HG03558 (cell line): ENCODE measurements around the gene IDH3A.

Experiments
- ATAC-seq: cut with Tn5 transposase; IDR thresholded peaks from one replicate; pipeline ENCODE4 v1.9.1; 2021; ENCODE audit warnings: moderate number of reproducible peaks; ENCODE audit not compliant: unreplicated experiment; ENCODE audit errors: extremely low read depth

IDH3A gene

DNA sequence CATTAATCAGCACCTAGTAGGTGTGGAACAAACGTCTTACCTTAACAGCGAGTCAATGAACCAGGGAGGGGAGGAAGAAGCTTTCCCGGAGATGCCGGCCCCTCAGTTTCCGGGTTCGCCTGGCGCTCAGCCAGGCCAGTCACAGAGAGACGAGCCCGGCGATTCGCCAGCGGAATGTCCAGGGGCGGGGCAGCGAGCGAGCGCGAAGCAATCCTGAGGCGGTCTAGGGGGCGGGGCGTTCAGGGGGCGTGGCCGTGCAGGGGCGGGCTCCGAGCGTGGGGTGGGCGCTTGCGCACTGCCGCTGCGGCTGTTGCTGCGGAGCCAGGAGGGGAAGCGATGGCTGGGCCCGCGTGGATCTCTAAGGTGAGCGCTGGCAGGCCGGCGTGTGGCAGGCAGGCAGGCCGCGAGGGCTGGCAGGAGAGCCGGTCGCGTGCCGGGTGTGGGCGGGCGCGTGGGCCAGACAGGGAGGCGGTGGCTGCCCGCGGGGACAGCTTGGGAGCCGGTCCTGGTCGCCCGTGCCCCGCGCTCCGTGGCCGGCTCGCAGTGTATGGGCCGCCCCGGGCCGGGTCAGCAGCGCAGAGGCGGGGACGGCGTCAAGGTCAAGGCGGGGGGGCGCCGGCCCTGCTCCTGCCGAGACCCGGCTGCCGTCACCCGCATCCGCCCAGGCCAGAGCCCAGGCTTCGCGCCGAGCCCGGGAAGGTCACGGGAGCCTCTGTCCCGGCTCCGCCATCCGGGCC lies at the start of gene IDH3A:
TSS of gene IDH3A (plus strand) at position 295 of the 737 bp plus-strand sequence. CDS start at position 337, 42 bp downstream.
- ATAC-seq: peak; percentile 38

GRCh38 chr15:78100886-78101285 lies 48.3 kb upstream of the IDH3A start:
- no peak for ATAC-seq

DNA sequence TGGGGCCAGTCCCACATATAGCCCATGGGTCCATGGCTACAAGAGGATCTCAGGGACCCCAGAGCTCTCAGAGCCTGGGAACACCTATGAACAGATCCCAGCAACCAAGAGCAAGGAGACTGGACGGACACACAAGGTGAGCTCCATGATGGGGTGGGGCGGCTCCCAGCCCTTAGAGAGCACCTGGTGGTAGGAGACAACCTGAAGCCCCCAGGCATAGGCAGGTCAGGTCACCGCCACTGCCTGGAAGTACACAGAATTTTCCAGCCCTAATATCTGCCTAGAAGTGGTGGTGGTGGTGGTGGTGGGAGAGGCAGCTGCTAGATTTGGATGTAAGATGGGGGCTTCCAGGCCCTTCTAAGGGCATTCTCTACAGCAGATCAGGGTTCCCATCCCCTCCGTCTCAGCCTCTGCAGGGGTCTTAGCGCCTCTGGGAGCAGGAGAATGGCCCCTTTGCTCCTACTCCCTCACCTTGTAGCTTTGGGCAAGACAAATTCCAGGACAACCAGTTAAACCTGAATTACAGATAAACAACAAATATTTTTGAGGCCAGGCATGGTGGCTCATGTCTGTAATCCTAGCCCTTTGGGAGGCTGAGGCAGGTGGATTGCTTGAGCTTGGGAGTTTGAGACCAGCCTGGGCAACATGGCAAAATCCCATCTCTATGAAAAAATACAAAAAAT lies 47.6 kb upstream of the IDH3A start:
- ATAC-seq: no peak

DNA sequence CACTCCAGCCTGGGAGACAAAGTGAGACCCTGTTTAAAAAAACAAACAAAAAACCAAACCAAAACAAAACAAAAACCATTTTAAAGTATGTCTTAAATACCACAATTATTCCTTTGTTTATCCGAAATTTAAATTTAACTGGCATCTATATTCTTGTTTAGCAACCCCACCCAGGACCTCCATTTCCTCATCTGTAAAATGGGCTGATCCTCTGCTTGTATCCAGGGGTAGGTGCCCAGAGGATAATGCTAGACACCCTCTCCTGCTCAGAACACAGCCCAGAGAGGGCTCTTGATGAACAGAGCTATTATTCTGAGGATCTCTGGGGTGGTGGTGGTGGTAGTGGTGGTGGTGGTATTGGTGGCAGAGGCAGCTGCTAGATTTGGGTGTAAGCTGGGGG lies 47.0 kb upstream of the IDH3A start:
- no peak for ATAC-seq

GRCh38 chr15:78102741-78103140 lies 46.4 kb upstream of the IDH3A start:
- ATAC-seq: no peak

- ATAC-seq: peak; percentile 61
Measured at GRCh38 chr15:78103406-78104118, 45.6 kb upstream of the IDH3A start.

DNA sequence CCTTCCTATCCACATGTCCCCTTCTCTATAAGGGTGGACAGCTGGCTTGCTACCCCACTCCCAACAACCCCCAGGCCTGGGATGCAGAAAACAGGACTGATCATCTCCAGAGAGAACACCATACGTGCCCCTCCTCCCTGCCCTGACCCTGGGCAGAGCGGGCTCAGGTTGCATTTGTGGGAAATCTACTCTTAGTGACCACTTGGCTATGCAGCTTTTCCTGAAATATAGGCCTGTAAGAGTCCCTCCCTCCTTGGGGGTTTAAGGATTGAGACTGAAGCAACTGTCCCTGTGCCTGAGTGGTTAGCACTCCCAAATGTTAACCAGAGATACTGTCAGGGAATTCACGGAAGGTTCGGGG lies 45.1 kb upstream of the IDH3A start:
- ATAC-seq: no peak

DNA sequence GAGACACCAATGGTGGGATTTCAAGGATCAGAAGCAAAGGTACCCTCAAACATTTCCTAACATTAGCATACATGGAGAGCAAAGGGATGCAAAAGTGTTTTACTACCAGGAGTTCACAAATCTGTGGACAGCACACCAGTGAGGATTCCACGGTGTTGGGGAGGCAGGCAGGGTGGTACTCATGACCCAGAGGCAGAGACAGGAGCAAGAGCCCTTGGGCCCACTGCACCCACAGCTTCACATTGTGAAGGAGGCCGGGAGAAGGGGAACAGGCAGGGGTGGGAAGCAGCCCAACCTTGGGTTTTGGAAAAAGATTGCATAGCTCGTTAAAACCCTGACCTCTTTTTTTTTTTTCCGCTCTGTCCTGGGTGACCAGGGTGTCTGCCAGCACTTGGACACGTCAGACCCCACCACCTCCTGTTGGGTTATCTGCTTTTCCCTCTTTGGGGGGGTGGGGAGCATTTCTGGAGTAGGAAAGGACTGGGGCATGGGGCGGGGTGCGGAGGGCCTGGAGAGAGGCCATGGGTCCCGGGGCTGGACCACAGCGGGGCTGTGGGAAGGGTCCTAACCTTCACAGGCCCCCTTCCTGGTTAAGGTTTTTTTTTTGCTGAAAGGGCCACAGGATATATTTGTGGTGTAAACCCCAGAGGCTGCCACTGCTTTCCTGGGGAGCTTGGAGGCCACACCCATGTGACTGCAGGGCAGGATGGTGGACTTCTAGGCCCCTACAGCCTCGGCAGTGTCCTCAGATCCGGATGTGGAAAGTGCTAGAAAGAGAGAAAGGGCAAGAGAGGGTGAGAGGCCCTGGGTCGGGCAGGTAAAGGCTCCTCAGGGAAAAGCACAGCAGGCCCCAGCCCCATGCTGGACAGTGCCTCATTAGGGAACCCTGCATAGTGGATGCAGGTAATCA lies 44.3 kb upstream of the IDH3A start:
- ATAC-seq: no peak

- no peak for ATAC-seq
Measured at GRCh38 chr15:78105476-78106241, 43.5 kb upstream of the IDH3A start.

GRCh38 chr15:78107471-78107870 lies 41.7 kb upstream of the IDH3A start:
- no peak for ATAC-seq

DNA sequence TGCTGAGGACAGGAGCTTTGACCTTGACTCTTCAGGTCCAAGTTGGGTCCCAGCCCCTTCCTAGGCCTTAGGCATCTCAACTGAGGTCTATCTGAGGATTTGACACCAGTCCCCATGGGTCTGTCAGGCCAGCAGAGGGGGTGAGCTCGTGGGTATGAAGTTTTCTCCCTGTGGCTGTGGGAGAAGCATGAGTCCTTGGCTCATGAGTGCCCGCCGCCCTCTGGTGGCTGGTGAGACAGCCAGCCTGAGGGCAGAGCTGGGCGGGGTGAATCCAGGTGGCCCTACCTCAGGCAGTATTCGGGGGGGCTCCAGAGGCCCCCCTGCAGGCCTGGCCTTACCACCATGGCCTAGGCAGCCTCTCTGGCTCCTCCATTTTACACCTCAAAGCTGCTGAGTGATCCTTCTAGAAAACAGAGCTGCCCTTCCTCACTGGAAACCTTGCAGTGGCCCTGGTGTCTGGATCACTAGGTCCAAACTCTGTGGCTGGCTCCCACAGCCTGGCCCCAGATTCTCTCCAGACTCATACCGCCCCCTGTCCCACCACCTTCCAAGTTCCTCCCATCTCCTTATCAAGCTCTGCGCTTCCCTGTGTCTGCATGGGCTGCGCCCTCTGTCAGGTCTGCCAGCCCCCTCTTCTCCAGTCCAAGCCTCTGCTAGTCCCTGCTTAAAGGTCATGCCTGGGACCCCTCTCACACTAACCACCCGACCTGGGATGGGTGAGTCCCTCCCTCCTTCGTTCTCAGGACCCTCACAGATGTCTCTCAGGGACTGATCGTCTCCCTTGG lies 40.7 kb upstream of the IDH3A start:
- no peak for ATAC-seq

GRCh38 chr15:78109156-78109555 lies 40.0 kb upstream of the IDH3A start:
- ATAC-seq: no peak

- ATAC-seq: no peak
Measured at GRCh38 chr15:78110096-78110495, 39.1 kb upstream of the IDH3A start.

- no peak for ATAC-seq
Measured at GRCh38 chr15:78110916-78111475, 38.2 kb upstream of the IDH3A start.

GRCh38 chr15:78111788-78112187 lies 37.4 kb upstream of the IDH3A start:
- ATAC-seq: no peak

DNA sequence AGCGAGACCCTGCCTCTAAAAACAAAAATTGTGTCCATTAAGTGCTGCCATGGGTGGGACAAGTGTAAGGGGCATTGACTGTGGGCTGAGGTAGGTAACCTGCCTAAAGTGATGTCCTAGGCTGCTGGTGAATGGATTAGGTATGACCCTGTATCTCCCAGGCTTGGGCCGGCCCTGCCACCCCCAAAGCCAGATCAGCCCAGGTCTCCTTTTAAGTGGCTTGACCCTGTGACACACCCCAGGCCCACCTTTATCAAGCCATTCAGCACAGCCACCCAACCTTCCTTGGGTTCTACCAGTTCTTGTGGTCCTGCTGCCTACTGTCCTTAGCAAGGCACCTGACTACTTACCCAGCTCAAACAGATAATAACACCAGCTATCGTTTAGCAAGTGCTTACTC lies 36.6 kb upstream of the IDH3A start:
- no peak for ATAC-seq

- ATAC-seq: no peak
Measured at GRCh38 chr15:78120523-78120922, 28.6 kb upstream of the IDH3A start.

- ATAC-seq: no peak
Measured at GRCh38 chr15:78125267-78125666, 23.9 kb upstream of the IDH3A start.

DNA sequence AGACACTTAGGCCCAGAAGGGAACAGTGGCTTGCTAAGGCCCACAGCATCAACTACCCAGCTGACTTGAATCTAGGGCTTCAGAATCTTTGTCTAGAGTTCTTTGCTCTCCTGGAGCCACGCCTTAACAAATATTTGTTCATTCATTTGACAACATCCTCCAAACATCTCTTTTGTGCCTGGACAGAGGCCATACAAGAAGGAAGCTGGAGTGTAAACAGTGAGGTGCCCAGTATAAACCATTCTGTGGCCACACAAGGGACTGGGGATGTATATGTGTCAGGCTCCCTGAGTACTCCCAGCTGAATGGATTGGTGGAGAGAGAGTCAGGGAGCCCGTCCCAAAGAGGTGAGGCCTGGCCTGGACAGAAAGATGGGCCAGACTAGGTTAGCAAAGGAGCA lies 21.3 kb upstream of the IDH3A start:
- no peak for ATAC-seq
